GM12878 (cell line): ENCODE measurements around the gene TSPEAR. TPM values are rescaled to one million over a fixed set of nuclear protein-coding genes. Genes with fewer than 3 reads are reported as not detected.

Experiments
- ATAC-seq: fragments of 200-7000 bp; cut with Tn5 transposase; 3 replicates; pipeline ENCODE4 v1.9.1; 2020; ENCODE audit warnings: mild to moderate bottlenecking, moderate library complexity
- BruUV-seq: library from RNA; stranded (reverse); fragments of 400-500 nt; replicated peaks from 2 replicates; lab custom pipeline; 2021; lab: Mats Ljungman, UMichigan
- CTCF ChIA-PET: fragments of 300-600 bp; sonication (Branson Sonifier 250); formaldehyde crosslinking; extraction: SDS; loops from one replicate; lab custom pipeline; 2021; ENCODE audit warnings: inconsistent platforms; lab: Yijun Ruan, JAX
- POLR2A ChIA-PET: fragments of 350-600 bp; formaldehyde crosslinking; extraction: SDS; loops from one replicate; lab custom pipeline; 2021; ENCODE audit warnings: inconsistent platforms; lab: Charles Lee
- RAD21 ChIA-PET: fragments of 300-600 bp; sonication (Branson Sonifier 250); formaldehyde crosslinking; loops from one replicate; lab custom pipeline; 2023; ENCODE audit warnings: antibody characterized with exemption; ENCODE audit not compliant: unreplicated experiment; lab: Charles Lee
- SMC1A ChIA-PET: fragments of 300-600 bp; sonication (Branson Sonifier 250); formaldehyde crosslinking; loops from one replicate; lab custom pipeline; 2023; ENCODE audit not compliant: unreplicated experiment, uncharacterized antibody; lab: Charles Lee
- DNase-seq: peaks from one replicate; pipeline ENCODE4 v3.0.0-alpha.2; 2011; ENCODE audit warnings: low read depth, low spot score
- FAIRE-seq: peaks from 3 replicates; lab custom pipeline; 2011; peaks lifted over from hg19 to GRCh38; lab: Jason Lieb, UNC
- H2AFZ ChIP-seq: 2 replicates; pipeline ENCODE4 v1.6.0; 2011; ENCODE audit warnings: low read depth, low read length, control low read depth; ENCODE audit not compliant: control insufficient read depth
- H3K27ac ChIP-seq: 2 replicates; pipeline ENCODE4 v1.5.1; 2011; ENCODE audit warnings: control low read depth; ENCODE audit not compliant: control insufficient read depth, insufficient read depth
- H3K27me3 ChIP-seq, 2 experiments: replicated peaks in 1 of 2; 2 replicates each; pipeline versions ENCODE4 v1.6.0 to v1.6.1; 2011; ENCODE audit warnings: low read length in 1 of 2; ENCODE audit not compliant: control insufficient read depth in 2 of 2, insufficient read depth in 2 of 2
- H3K36me3 ChIP-seq, 2 experiments: 2 replicates each; pipeline ENCODE4 v1.5.1; 2011; ENCODE audit warnings: low read length in 1 of 2; ENCODE audit not compliant: control insufficient read depth in 2 of 2, insufficient read depth in 2 of 2
- H3K4me1 ChIP-seq: 2 replicates; pipeline ENCODE4 v1.6.1; 2011; ENCODE audit warnings: mild to moderate bottlenecking, low read length, moderate library complexity, mixed read lengths; ENCODE audit not compliant: control insufficient read depth, insufficient read depth
- H3K4me2 ChIP-seq: 2 replicates; pipeline ENCODE4 v1.6.0; 2011; ENCODE audit warnings: control low read depth; ENCODE audit not compliant: control insufficient read depth, insufficient read depth
- H3K4me3 ChIP-seq: fragments of 200-600 bp; sonication (generic); 2 replicates; pipeline ENCODE4 v1.5.1; 2016
- H3K79me2 ChIP-seq: 2 replicates; pipeline ENCODE4 v1.6.0; 2011; ENCODE audit warnings: low read length; ENCODE audit not compliant: control insufficient read depth, insufficient read depth
- H3K9ac ChIP-seq: 2 replicates; pipeline ENCODE4 v1.8.0; 2011; ENCODE audit warnings: low read length, control low read depth, mixed read lengths; ENCODE audit not compliant: control insufficient read depth, insufficient read depth
- H3K9me3 ChIP-seq: replicated peaks from 3 replicates; pipeline ENCODE4 v1.5.1; 2011; ENCODE audit warnings: mild to moderate bottlenecking, low read length; ENCODE audit not compliant: control insufficient read depth, insufficient read depth
- H4K20me1 ChIP-seq: 2 replicates; pipeline ENCODE4 v1.6.0; 2011; ENCODE audit not compliant: control insufficient read depth, insufficient read depth
- CHD1 ChIP-seq: IDR thresholded peaks from 2 replicates; pipeline ENCODE4 v1.6.1; 2012; ENCODE audit warnings: low read depth, low read length, improper control_type of control experiment
- CHD2 ChIP-seq: IDR thresholded peaks from 2 replicates; pipeline ENCODE4 v1.6.1; 2011; ENCODE audit warnings: low read depth, low read length, improper control_type of control experiment, borderline replicate concordance
- CREB1 ChIP-seq: IDR thresholded peaks from 2 replicates; pipeline ENCODE4 v1.6.1; 2012; ENCODE audit warnings: low read depth, mild to moderate bottlenecking, inconsistent platforms
- JUNB ChIP-seq: IDR thresholded peaks from 2 replicates; pipeline ENCODE4 v1.6.1; 2016; ENCODE audit warnings: antibody characterized with exemption, mild to moderate bottlenecking
- NFXL1 ChIP-seq: fragments of 450-650 bp; IDR thresholded peaks from 2 replicates; pipeline ENCODE4 v1.6.1; 2017; ENCODE audit warnings: antibody characterized with exemption, mild to moderate bottlenecking, borderline replicate concordance
- PAX5 ChIP-seq: IDR thresholded peaks from 2 replicates; pipeline ENCODE4 v1.6.1; 2011; ENCODE audit warnings: low read depth, low read length, borderline replicate concordance
- PAX8 ChIP-seq: fragments of 450-650 bp; IDR thresholded peaks from 2 replicates; pipeline ENCODE4 v1.6.1; 2017; ENCODE audit warnings: mild to moderate bottlenecking, moderate library complexity
- SPI1 ChIP-seq: IDR thresholded peaks from 2 replicates; pipeline ENCODE4 v1.6.1; 2011; ENCODE audit warnings: low read depth, mild to moderate bottlenecking, low read length, moderate library complexity, borderline replicate concordance; ENCODE audit not compliant: insufficient read depth
- TAF1 ChIP-seq: IDR thresholded peaks from 2 replicates; pipeline ENCODE4 v1.6.1; 2011; ENCODE audit warnings: mild to moderate bottlenecking, low read depth, low read length, borderline replicate concordance
- TCF12 ChIP-seq: IDR thresholded peaks from 2 replicates; pipeline ENCODE4 v1.6.1; 2011; ENCODE audit warnings: low read depth, mild to moderate bottlenecking, low read length
- TCF3 ChIP-seq: IDR thresholded peaks from 2 replicates; pipeline ENCODE4 v1.6.1; 2012; ENCODE audit warnings: low read depth, mild to moderate bottlenecking, low read length, borderline replicate concordance; ENCODE audit not compliant: insufficient read depth
- ZNF24 ChIP-seq: fragments of 450-650 bp; IDR thresholded peaks from 2 replicates; pipeline ENCODE4 v1.6.1; 2017; ENCODE audit warnings: antibody characterized with exemption, mild to moderate bottlenecking
- WGBS: methylation state at CpG from one replicate; pipeline ENCODE4 v1.1.6; 2016; ENCODE audit warnings: low lambda C conversion rate; ENCODE audit not compliant: insufficient replicate concordance, insufficient coverage; ENCODE audit errors: missing lambda C conversion rate; 5-methylcytosine and 5-hydroxymethylcytosine counted together
- in situ Hi-C: fragments of 300-500 bp; cut with MboI; formaldehyde crosslinking; loops from 9 replicates; pipeline ENCODE4 v1.14.3; 2018; ENCODE audit warnings: mixed read lengths
- intact Hi-C: fragments of 100-400 bp; cut with micrococcal nuclease; formaldehyde crosslinking; loops from one replicate; pipeline ENCODE4 v1.14.2; 2022; ENCODE audit not compliant: unreplicated experiment
- polyA plus RNA-seq, 11 experiments: library from polyadenylated mRNA; depleted of rRNA in 4 of 11; unstranded in 6 of 11; stranded (reverse) in 5 of 11; fragments of >200 nt; fragmentation: Nextera tagmentation in 4 of 11; fragmentation: Illumina TruSeq in 1 of 11; extraction: Ambion mirVana in 4 of 11; extraction: Trizol in 1 of 11; gene quantifications; 1 replicate in 1 of 11; 2 replicates in 10 of 11; pipeline versions ENCODE4 v1.2.1 to v1.2.3, GENCODE V29; 2011 to 2016; ENCODE audit warnings: inconsistent platforms in 2 of 11, missing spikeins in 2 of 11, low read depth in 1 of 11
- total RNA-seq, 4 experiments: library from RNA; depleted of rRNA in 3 of 4; stranded (reverse); fragments of >200 nt in 3 of 4; fragmentation: Illumina TruSeq in 1 of 4; extraction: Trizol in 1 of 4; gene quantifications; 2 replicates each; pipeline versions ENCODE4 v1.2.1 to v1.2.3, GENCODE V29; 2013 to 2021

TSPEAR gene
- total and polyA plus RNA-seq, 10 of the 15 experiments (the other 5 are each of a cell fraction or from before 2014, with no cell fraction given), result not detected

DNA sequence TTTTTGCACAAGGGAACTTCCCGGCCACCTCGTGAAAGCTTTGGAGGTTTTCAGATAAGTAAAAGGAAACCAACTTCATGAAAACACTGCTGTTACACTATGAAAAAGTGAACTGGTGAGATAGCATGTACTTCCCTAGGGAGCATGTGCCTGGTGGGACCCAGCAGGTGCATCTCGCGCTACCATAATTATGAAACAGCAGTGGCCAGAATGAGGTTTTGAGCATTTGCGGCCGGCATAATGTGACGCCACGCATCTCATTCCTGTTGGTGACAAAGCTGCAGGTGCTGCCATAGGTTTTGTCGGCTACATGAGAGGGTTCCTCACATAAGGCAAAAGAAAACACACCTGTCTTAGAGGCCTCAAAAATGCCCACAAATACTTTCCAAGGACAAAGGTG lies 154.5 kb downstream of the TSPEAR start:
- Histone ChIP-seq H3K4me1 (no peaks in the 10 kb centered on the region), H3K36me3 (no peaks in the 10 kb centered on the region), H3K4me2 (no peak overlapping the region), H3K4me3 (no peak overlapping the region), H4K20me1 (no peaks in the 10 kb centered on the region), H3K79me2 (no peaks in the 10 kb centered on the region), H3K9ac (no peak overlapping the region), H2AFZ (no peak overlapping the region), H3K9me3 (no peaks in the 10 kb centered on the region; the same call in 2 of the 3 replicates), H3K27me3 (no peaks in the 10 kb centered on the region; a peak in 1 of 4 replicates), H3K27ac (no peak overlapping the region)
- BruUV-seq, result no TSS peak
- TF ChIP-seq TCF12, result peak; percentile 79; the same call in 1 of the 2 replicates
- no peak for TF ChIP-seq NFXL1
- ChIA-PET RAD21 (no interaction called here), CTCF (no interaction called here), POLR2A (no interaction called here), SMC1A (no interaction called here)
- no peak for DNase-seq
- in situ Hi-C loops, result no loop called here
- intact Hi-C loops, result no loop called here
- ATAC-seq, result peak; percentile 42; the same call in 2 of the 3 replicates
- WGBS, result 2% methylated on average over 9 of the region's 9 CpGs
- no peak for FAIRE-seq

DNA sequence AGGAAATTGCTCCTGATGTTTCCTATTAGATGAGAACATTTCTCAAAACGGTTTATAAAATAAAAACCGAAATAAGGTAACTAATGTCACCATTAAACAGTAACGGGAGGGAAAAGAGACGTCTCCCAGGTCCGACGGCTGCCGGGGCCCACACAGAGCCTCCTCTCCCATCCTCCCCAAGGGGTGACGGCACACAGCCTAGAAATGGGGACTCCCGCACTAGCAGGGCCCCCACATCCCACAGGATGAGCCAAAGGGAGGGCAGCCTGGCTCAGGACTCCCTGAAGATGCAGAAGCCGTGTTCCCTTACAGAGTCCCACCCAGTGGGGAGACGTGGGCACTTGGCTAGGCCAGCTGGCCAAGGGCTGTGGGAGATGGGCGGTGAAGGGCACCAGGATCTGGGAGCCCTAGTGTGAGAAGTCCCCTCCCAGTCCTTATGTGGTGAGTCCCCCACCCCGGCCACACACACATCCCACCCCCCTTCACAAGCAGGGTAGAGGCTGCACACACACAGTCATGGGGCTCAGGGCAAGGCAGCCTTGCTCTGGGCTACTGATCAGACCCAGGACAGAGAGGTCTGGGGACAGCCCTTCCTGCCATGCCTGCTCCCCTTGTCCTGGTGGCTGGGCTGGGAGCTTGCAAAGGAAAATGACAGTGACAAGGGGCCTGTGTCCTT lies 156.0 kb downstream of the TSPEAR start:
- SMC1A ChIA-PET, result no interaction called here
- H3K79me2 ChIP-seq, result no peaks in the 10 kb centered on the region
- no peak overlapping the region for H3K9ac ChIP-seq
- no peak overlapping the region for H3K4me2 ChIP-seq
- ATAC-seq (no peak), DNase-seq (no peak), FAIRE-seq (no peak)
- no peaks in the 10 kb centered on the region; the same call in 2 of the 3 replicates for H3K9me3 ChIP-seq
- RAD21 ChIA-PET, result no interaction called here
- no peaks in the 10 kb centered on the region for H3K36me3 ChIP-seq
- BruUV-seq, result no TSS peak
- no peak for TF ChIP-seq PAX5
- no peak for TF ChIP-seq PAX8
- no peak for TF ChIP-seq ZNF24
- no peak for TF ChIP-seq SPI1
- no peak for TF ChIP-seq TCF3
- no peak for TF ChIP-seq TCF12
- TF ChIP-seq TAF1, result no peak
- TF ChIP-seq CHD2, result no peak
- TF ChIP-seq JUNB, result no peak
- no peak for TF ChIP-seq CHD1
- no peak for TF ChIP-seq CREB1
- TF ChIP-seq, all 136 proteins: peak for 0
- H3K27me3 ChIP-seq, result no peaks in the 10 kb centered on the region; a peak in 1 of 4 replicates
- no peaks in the 10 kb centered on the region for H4K20me1 ChIP-seq
- H3K4me3 ChIP-seq, result no peak overlapping the region
- WGBS, result 36% methylated on average over 13 of the region's 13 CpGs
- H3K4me1 ChIP-seq, result no peaks in the 10 kb centered on the region
- POLR2A ChIA-PET, result no interaction called here
- CTCF ChIA-PET, result no interaction called here
- H2AFZ ChIP-seq, result no peak overlapping the region
- no peak overlapping the region for H3K27ac ChIP-seq
- intact Hi-C loops (no loop called here), in situ Hi-C loops (no loop called here)
